Fibroblast of skin of right biceps (primary cell): ENCODE results near the gene IREB2.
"Not testable (repeated sequence)": the region's sequence is repeated elsewhere in the genome, so short reads cannot be mapped to it uniquely, and the experiment has no call there.

Source experiments
- DNase-seq: peaks from one replicate; pipeline ENCODE4 v3.0.0-alpha.2; 2013

Gene IREB2

DNA sequence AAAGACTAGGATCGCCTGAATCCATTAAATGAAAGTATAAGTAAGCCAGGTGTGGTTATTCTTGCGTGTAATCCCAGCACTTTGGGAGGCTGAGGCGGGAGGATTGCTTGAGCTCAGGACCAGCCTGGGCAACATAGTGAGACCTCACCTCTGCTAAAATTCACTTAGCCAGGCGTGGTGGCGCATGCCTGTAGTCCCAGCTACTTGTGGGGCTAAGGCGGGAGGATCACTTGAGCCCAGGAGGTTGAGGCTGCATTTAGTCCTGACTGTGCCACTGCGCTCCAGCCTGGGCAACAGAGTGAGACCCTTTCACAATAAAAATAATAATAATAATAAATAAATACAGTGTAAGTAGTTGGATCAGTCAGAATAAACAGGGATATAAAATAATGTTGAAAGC is 43.9 kb downstream of the IREB2 start:
- DNase-seq, result no peak

DNA sequence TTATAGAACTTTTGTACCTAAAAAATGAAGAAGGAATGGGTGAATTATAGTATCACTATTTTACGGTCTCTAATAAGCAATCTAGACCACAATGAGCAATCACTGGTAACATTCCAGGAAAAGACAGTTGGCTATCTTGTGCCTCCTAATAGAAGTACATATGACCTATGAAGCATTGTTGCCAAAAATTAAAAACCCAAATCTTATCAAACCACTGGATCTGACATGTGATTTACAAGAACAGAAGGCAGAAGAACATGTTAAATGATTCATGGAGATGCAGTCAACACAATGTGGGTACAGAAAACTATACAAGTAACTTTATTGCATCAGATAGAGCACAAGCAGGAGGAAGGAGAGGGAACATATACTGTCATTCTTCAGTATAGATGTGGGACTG is 54.9 kb downstream of the IREB2 start:
- DNase-seq, result peak; percentile 64

DNA sequence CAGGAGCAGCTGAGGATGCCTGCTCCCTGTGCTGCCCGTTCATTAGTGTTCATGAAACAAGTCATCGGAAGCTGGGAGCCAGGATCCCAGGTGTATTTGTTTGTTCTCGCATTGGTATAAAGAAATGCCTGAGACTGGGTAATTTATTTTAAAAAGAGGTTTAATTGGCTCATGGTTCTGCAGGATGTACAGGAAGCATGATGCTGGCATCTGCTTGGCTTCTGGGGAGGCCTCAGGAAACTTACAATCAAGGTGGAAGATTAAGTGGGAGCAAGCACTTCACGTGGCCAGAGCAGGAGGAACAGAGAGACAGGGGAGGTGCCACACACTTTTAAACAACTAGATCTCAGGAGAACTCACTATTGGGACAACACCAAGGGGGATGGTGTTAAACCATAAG is 63.8 kb downstream of the IREB2 start:
- DNase-seq, result no peak

DNA sequence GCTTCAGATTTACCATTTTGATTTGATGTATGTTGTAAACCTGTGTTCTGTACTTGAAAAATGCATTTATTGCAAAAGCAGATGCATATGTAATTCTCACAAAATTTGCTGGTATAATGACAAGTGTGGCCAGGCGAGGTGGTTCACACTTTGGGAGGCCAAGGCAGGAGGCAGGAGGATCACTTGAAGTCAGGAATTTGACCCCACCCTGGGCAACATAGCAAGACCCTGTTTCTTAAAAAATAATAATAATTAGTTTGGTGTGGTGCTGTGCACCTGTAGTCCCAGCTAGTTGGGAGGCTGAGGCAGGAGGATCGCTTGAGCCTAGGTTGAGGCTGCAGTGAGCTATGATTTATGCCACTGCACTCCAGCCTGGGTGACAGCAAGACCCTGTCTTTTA is 64.6 kb downstream of the IREB2 start:
- no peak for DNase-seq

DNA sequence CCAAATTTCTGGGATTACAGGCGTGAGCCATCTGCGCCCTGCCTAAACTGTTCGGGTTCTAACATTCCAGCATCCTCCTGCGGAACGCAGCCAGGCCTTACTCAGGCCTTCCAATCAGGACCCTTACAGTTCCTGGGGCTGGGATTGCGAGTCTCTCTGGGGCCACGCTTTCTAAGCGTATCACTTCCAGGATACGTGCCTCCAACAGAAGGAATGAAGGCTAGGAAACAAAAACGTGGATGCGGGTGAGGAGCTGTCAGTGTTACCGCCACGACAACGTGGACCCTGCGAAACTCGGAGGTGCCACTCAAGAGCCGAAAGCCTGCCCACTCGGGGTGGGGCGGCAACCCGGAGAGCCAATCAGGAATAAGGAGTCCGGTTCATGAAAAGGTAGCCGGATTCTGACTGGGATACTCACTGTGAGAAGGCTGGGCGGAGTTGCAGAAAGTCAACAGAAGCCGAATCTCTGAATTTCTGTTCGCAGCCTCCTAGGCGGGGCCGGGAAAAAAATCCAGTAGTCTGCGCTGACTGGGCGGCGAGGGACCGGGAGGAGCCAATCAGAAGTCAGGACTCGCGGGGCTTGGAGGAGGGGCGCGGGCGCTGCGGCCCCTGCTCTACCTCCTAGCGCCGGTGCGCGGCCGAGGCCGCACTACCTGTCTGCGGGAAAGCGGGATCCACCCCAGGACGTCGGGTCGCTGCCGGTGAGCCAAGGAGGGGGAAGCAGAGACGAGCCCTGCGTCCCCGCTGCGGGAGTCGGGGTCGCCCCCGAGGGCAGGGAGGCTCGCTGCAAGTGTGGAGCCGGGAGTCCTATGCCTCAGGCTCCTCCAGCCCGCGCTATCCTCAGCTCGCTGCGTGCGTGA is 69.2 kb downstream of the IREB2 start, which contains the start of gene HYKK:
Gene HYKK, plus strand, starts transcription at position 607 of the 860 bp plus-strand sequence. CDS start 5,512 bp downstream, outside the sequence.
- DNase-seq, result peak; percentile 98

DNA sequence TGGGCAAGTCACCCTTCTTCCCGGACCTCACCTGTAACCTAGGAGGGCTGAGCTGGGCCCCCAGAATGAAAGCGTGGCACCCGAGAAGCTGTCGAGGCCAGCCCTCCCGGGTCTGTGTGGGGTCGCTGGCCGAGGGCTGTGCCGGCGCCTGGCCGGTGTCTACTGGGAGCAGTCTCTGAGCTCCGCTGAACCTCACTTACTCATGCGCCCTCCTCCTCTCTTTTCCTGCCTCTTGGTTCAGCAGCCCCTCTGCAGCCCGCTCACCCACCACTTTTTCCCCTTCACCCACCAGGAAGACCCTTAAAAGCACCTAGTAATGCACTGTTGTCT is 69.8 kb downstream of the IREB2 start:
- no peak for DNase-seq

DNA sequence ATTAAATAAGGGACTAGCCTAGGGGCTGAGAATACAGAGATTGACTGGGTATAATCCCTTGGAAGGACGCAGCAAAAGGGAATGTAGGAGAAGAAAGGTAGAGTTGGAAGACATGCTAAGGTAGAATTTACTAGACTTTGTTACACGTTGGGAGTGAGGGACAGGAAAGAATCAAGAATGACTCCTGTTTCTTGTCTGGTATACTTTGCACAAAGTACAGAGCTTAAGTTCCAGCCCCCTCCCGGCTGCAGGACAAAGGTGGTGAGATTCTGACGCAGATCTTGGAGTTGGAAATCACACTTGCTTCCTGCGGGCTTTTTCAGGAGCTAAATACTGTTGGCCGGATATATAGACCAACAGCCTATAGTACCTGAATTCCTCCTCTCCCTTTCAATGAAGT is 70.3 kb downstream of the IREB2 start:
- no peak for DNase-seq

DNA sequence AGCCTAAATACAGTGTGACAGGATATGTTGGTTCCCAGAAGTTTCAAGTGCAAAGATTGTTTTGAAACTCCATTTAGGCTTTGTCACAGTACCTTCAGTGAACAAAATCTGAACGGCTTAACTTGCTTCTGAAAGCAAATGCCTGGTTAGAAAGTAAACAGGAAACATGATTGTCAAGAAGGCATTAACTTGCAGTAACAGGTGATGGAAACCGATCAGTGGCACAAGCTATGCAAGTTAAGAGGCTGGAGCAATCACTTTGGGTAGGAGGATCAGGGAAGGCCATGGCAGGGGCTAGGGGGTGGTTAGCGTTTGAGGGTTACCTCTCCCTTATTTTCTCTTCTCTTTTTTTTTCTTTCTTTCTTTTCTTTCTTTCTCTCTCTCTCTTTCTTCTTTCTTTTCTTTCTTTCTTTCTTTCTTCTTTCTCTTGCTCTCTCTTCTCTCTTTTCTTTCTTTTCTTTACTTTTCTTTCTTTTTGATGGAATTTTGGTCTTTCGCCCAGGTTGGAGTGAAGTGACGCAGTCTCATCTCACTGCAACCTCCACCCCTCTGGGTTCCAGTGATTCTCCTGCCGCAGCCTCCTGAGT is 71.8 kb downstream of the IREB2 start:
- DNase-seq, result no peak

DNA sequence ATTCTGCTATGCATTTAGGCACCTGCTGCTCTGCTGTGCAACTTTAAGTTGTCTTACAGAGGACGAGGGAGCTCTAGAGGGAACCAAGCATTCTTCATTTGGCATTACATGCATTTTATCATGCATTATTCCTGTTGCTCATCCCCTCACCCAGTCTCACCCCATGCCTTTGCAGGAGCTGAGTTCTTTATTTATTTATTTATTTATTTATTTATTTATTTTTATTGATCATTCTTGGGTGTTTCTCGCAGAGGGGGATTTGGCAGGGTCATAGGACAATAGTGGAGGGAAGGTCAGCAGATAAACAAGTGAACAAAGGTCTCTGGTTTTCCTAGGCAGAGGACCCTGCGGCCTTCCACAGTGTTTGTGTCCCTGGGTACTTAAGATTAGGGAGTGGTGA is 82.0 kb downstream of the IREB2 start:
- not testable (repeated sequence) for DNase-seq

DNA sequence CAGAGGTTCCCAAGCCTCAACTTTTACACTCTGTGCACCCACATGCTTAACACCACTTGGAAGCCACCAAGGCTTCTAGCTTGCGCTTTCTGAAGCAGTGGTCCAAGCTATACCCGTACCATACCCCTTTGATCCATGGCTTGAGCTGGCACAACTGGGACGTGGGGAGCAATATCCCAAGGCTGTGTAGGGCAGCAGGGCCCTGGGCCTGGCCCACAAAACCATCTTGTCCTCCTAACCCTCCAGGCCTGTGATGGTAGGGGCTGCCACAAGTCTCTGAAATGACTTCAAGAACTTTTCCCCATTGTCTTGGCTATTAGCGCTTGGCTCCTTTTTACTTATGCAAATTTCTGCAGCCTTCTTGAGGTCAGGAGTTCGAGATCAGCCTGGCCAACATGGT is 86.2 kb downstream of the IREB2 start:
- DNase-seq, result no peak

DNA sequence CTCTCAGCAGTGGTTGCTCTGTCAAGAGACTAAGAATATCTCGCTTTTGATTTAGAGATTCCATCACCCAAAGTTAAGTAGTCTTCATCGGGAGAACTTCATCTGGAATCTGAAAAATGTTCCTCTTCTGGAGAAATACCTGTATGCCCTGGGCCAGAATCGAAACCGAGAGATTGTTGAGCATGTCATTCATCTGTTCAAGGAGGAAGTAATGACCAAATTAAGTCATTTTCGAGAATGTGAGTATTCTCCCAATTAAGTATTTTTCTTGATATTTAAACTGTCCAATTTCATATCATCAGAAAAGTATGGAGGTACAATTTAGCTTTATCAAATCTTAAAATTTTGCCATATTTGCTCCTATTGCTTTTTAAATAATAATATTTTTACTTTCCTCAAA is 89.3 kb downstream of the IREB2 start:
- DNase-seq, result no peak

DNA sequence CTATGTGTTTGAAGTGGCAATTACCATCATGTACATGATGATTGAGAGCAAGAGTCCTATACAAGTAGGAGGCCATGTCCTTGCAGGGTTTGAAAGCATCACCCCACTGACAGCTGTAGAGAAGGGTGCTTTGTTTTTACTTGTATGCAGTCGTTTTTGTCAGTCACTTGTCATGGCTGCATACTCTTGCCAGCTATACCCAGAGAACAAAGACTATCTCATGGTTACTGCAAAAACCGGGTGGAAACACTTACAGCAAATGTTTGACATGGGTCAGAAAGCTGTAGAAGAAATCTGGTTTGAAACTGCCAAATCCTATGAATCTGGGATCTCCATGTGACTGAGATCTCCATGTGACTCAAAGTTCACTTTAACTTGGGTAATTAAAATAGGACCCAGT is 95.3 kb downstream of the IREB2 start:
- DNase-seq, result no peak

DNA sequence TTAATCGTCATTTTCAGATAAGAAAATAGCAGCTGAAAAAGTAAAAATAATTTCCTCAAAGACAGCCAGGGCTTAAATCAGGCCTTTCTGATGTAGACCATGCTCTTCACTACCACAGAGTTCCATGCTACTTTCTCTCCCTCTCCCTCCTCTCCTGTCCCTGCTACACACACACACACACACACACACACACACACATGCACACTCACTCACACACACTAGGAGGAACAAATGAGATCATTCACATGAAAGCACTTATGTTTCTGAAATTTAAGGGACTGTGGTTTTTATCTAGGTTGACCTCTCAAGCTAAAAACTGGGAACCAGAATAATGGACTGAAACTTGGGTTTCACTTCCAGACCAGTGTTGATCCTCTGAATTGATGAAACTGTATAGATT is 98.1 kb downstream of the IREB2 start:
- DNase-seq, result peak; percentile 18

DNA sequence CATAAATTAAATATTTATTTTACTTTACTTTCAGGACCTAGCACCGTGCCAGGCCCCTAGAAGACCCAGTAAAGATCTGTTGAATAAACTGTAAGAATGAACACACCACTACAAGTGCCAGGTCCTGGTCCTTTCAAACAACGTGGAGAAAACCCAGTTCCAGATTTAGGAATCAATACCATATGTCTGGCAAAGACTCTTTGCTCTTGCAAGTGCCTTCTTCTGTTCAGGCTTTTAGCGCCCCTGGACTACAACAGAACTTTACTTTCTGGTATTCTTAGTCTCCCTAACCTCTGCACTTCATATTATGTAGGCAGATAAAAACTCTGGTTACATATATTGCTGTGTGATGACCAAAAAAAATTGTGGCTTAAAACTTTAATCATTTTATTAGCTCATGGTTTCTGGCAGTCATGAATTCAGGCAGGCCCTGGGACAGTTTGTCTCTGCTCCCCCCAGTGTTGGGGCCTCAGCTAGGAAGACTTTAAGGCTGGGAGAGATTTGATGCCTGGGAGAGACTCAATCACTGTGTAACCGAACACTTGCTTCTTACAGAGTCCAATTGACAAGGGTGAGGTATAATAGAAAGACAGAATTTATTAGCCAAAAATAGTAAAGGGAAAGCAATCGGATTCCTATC is 99.4 kb downstream of the IREB2 start:
- DNase-seq, result no peak

DNA sequence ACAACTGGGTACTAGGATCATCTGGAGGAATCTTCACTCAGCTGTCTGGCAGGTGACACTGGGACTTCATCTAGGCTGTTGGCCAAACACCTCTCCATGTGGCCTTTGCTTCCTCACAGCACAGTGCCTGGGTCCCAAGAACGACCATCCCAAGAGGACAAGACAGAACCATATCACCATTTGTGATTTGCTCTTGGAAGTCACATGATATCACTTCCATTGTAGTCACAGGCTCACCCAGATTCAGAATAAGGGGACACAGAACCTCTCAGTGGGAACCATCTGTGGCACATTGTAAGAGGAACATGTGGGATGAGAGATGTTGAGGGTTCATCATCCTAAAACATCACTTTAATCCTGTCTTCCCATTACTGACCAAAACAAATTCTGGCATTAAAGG is 100.3 kb downstream of the IREB2 start:
- DNase-seq, result no peak

DNA sequence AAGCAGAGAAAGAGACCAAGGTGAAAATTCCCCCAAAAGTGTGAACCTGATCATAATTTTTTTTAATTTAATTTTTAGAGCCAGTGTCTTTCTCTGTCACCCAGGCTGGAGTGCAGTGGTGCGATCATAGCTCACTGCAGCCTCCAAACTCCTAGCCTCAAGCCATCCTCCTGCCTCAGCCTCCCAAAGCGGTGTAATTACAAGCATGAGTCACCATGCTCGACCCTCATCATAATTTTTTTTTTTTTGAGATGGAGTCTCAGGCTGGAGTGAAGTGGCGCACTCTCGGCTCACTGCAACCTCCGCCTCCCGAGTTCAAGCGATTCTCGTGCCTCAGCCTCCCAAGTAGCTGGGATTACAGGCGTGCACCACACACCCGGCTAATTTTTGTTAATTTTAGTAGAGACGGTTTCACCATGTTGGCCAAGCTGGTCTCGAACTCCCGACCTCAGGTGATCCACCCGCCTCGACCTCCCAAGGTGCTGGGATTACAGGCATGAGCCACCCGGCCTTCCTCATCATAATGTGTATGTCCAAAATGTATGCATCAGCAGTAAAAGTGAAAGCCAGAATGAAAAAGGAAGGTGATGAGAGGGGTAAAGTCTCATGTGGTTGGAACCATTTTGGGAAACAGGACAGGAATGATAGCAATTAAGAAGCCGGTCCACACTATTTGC is 101.6 kb downstream of the IREB2 start:
- DNase-seq, result not testable (repeated sequence)

DNA sequence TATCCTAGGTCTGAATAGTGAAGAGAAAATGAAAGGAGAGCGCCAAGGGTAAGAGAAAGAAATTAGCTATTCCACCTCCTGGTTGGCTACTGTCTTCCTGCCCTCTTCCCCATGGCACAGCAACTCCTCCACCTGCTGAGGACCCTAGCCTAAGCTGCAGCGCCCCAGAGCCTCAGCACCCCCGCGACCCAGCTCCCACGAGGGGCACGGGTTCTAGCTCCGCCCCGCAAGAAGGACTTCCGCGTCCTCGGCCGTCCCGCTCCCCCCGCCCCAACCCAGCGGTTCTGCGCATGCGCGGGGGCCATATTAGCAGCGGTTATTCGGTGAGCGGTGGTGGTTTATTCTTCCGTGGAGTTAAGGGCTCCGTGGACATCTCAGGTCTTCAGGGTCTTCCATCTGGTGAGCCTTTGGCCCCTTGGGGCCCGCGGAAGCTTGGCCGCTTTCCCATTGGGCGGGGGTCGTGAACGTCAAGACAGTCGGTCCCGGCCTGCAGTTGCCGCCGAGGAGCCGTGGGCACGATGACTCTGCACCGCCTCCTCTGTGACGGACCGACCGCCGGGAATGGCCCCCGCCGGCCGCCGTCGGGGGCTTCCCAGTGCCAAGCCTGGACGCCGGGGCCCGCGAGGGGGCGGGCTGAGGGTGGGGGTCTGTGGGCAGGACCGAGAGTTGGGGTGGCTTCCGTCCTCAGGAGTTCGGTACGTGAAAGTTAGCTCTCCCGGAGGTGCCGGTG is 102.3 kb downstream of the IREB2 start, which contains the start of gene PSMA4:
Gene PSMA4, plus strand, starts transcription at position 304 of the 730 bp plus-strand sequence. CDS start 1,484 bp downstream, outside the sequence.
- peak; percentile 84 for DNase-seq

DNA sequence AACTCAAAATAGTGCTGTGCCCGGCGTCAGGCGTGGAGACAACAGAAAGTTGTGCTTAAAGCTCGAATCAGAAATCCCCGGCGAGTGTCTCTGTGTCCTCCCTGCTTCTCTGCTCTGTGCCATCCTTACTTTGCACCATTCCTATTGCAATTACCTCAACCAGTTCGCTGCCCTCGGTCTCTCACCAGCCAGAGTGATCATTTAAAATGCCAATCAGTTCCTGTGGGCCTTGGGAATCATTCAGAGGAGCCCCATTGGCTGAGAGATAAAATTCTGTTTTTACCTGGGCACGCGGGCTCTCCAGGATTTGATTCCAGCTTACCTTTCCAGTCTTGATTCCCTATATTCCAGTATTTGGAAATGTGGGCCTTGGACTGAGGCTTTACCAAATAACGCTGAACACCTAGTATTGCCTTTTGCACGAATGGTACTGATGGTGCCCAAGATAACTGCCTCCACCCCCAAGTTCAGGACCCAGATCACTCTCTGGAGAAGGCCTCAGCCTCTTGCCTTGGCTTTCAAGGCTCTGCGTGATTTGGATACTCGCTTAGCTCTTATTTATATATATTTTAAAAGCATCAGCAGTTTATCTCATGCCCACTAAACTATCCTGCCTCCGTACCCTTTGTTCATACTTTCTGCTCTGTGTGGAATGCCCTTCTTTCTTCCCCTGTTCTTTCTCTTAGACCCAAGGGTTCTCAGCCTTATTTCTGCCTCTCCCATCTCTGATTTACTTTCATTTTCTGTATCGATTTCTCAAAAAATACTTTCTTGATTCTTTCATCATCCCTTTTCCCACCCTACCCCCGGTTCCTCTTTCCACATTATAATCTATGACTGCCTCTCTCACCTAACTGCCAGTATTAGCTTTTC is 103.1 kb downstream of the IREB2 start:
- DNase-seq, result peak; percentile 8

DNA sequence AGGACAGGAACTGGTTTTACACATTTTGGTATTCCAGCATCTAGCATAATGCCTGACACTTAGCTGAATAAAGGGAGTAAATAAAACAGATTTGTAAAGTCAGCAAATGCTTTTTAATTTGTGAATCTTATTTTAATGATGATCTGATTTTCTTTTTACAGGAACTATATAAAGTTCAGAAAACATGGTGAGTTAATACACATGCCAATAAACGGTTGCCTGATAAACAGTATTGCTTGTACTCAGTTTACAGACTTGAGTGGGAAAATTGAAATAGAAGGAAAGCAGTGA is 103.7 kb downstream of the IREB2 start:
- DNase-seq, result no peak

DNA sequence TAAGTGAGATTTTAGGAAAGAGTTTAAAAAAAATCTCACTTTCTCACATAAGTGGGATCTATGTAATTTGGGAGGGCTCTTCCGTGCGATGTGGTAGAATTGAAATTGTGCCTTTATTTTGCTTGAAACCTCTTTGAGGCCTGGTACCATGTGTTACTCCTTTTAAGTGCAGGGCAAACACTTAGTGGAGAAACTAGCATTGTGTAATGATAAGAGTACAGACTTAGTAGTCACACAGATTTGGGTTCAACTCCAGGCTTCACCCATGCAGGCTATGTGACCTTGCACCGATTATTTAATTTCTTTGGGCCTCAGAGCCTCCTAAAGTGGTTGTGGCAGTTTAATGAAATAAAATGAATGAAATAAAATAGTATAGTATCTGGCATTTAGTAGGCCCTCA is 104.6 kb downstream of the IREB2 start:
- DNase-seq, result no peak

DNA sequence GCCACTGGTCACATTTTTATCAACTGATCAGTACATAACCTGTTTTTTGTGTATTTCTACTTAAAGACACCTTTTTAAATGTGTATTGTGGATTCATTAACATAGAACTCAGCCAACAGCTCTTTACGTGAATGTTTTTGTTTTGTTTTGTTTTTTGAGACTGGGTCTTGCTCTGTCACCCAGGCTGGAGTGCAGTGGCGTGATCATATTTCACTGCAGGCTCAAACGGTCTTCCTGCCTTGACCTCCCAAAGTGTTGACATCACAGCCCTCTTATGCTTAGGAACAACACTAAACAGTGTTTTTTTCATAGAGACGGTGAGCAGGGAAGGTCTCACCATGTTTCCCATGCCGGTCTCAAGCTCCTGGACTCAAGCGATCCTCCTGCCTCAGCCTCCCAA is 112.2 kb downstream of the IREB2 start:
- no peak for DNase-seq

DNA sequence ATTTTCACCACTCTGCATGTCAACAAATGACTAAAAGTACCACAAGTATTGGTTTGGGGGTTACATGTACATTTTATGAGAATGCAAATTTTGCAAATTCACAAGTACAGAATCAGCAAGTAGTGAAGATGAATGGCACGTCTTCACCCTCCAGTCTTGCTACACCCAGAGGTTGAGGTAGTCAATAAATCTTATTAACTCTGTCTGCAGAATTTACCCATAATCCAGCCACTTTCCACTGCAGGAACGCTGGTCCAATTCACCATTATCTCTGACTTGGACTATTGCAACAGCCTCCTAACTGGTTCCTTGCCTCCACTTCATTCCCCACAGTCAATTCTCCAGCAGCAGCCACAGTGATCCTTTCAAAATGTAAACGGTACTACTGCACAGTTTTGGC is 112.8 kb downstream of the IREB2 start:
- DNase-seq, result no peak
